Stimulated activated CD4-positive, alpha-beta T cell treated with anti-CD3 and anti-CD28 coated beads, Interleukin-2, amount 100 ng/mL, for 48 hours (primary cell): ENCODE results near the gene ZNF275.
"Not testable (repeated sequence)": the region's sequence is repeated elsewhere in the genome, so short reads cannot be mapped to it uniquely, and the experiment has no call there.

ENCODE experiments used
- DNase-seq, 2 donors: peaks; one replicate each; pipeline ENCODE4 v3.0.0-alpha.2; 2020

ZNF275 gene

DNA sequence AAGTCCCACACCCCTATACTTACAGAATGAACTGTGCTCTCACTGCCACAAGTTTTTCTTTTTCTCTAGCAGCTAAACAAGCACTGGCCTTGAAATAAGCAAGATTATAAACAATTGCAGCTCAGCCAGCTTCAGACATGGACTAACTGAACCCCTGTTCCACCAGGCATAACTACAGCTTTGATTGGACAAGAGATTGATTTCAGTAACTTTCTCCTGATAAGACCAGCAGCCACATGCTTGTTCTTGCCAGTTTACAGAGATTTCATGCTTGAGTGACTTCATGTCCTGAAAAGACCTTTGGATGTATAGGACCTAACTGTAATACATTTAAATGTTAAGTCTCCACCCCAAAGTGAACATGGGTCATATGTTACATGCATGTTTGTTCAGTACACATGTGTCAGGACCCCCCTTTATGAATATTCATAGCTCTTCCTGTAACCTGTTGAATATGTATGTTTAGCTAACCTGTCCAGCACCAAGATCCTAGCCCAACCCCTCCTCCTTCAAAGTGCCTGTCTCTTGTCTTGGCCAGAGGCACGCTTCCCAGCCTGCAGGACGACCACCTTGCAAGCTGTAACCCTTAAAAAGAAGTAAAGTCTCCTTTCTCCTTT, 27.9 kb downstream of the ZNF275 start:
- no peak for DNase-seq

- DNase-seq, result no peak
Observed at GRCh38 chrX:153365670-153366069, 31.7 kb downstream of the ZNF275 start.

DNA sequence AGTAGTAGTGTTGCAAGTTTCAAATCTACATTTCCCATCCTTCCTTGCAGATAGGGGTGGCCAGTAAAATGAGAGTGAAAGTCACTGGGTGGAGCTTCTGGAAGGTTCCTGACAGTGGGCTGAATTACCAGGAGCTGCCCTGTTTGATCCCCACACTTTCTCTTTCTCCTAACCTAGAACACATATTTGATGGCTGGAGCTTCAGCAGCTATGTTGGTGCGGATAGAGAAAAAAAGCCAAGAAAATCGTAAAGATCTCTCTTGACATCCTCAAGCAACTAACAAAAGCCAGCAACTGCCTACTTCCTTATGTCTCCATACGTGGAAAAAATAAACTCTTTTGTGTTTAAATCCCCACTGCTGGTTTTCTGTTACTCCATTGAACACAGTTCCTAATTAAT, 32.2 kb downstream of the ZNF275 start:
- no peak for DNase-seq

- DNase-seq, result no peak
Observed at GRCh38 chrX:153366878-153367538, 33.1 kb downstream of the ZNF275 start.

DNA sequence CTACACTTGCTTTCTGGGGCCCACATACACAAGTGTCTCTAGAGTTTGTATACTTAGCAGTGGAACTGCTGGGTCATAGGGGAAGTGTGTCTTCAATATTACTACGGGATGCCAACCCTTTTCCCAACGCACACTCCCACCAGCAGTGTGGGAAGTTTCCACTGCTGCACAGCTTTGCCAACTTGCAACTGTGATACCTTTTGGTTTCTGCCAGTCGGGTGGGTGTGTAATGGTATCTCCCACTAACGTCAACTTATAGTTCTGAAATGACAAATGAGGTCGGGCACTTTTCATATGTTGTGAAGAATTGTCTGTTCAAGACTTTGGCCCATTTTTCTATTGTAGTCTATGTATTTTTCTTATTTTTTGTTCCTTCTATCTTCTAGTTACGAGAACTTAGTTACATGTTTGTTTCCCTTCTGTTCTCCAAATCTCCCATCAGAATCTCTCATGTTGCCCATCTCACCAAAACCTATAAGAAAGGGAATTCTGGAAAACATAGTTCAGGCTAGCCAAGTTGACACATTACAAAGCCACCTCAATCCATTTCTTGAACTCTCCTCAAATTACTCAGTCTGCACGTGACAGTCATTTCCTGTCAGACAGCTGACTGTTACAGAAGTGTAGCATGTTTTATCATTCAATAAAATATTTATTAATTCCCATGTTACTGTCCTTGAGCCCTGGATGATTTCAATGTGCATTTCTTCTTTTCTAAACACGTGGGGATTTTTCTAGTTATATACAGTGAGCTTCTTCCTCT, 36.5 kb downstream of the ZNF275 start:
- no peak for DNase-seq

GRCh38 chrX:153371256-153371655, 37.3 kb downstream of the ZNF275 start:
- no peak for DNase-seq

DNA sequence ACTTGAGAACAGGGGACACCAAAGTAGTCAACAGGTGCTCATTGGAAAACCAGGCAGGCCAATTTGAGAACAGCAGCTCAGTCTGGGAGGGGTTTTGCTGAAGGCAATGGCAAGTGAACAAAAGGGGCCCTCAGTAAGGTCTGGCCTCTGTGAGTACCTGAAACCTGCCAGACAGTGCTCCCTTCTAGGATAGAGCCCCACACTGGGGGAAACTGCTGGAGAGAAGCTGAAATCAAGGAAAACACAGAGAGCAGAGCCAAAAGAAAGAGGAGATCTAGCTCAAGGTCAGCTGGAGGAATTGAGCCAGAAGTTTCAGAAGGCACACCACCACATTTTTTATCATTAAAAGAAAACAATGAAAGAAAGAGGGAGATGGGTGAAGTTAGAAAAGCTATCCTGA, 39.0 kb downstream of the ZNF275 start:
- no peak for DNase-seq

DNA sequence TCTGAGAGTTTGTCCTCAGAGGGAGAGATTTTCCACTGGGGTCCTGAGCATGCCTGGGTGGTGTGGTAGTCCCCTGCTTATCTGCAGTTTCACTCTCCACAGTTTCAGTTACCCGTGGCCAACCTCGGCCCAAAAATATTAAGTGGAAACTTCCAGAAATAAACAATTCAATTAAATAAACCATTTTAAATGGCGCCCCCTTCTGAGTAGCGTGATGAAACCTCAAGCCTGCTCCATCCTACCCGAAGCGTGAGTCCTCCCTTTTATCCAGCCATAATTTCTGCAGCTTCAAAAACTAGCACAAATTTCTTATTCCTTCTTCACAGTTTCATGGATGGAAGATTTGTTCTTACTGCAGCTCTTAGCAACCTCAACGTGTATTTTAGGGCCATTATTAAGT, 40.5 kb downstream of the ZNF275 start:
- DNase-seq, result no peak

GRCh38 chrX:153375571-153375970, 41.6 kb downstream of the ZNF275 start:
- DNase-seq, result no peak

- no peak for DNase-seq
Observed at GRCh38 chrX:153377727-153378126, 43.8 kb downstream of the ZNF275 start.

DNA sequence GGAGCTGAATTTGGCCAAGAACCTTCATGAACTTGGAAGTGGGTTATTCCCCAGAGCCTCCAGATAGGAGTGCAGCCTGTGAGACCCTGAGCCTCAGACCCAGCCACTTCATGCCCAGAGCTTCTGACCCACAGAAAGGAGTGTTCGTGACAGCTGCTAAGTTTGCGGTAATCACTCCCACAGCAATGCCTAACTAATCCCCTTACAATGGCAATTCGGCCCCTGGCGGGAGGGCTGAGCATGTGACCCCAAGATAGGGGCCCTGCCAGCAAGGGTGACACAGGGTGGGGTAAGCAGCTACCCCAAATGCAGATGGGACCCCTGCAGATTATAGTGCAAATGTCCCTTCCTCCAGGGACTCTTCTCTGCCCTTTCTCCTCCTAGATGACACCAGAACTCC, 44.7 kb downstream of the ZNF275 start:
- DNase-seq, result no peak

- DNase-seq, result no peak
Observed at GRCh38 chrX:153379508-153379907, 45.6 kb downstream of the ZNF275 start.

GRCh38 chrX:153379971-153380581, 46.1 kb downstream of the ZNF275 start:
- no peak for DNase-seq

DNA sequence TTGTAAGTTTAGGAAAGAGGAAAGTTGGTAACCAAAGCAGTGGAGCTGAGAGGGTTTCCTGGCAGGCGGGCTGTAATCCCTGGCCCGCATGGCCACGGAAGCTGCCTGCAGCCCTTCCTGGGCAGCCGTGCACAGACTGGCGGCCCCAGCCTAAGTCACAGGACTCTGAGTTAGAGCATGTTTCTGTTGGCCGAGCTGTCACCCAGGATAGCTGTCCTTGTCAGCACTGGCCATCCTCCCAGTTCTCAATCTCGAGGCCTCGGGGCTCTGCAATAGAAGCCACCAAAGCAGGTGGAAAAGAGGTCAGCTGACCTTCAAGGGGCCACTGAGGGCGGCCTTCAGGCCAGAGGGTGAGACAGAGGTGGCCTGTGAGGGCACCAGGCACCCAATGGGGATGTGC, 46.7 kb downstream of the ZNF275 start:
- DNase-seq, result no peak

GRCh38 chrX:153381684-153382532, 48.0 kb downstream of the ZNF275 start:
- peak in 1 of 2 donors; percentile 0 for DNase-seq

DNA sequence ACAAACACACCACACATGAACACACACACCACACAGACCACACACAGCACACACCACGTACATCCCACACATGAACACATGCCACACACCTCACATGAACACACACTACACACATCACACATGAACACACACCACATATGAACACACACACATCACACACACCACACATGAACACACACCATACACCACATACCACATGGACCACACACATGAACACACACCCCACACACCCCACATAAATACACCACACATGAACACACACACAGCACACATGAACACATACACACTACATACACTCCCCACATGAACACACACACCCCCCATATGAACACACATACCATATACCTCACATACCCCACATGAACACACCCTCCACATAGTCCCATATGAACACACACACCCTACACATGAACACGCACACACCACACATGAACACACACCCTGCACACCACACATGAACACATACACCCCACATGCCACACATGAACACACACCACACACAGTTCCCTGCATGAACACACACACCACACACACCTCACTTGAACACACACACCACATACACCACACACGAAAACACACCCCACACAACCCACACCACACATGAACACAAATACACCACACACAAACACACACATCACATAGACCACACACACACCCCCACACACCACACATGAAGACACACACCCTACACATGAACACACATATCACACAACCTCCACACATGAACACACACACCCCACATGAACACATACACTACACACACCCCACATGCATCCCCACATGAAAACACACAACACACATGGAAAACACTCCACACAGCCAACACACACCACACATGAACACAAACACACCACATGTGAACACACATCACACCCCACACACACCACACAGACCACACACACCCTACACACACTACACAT, 48.9 kb downstream of the ZNF275 start:
- no peak for DNase-seq

DNA sequence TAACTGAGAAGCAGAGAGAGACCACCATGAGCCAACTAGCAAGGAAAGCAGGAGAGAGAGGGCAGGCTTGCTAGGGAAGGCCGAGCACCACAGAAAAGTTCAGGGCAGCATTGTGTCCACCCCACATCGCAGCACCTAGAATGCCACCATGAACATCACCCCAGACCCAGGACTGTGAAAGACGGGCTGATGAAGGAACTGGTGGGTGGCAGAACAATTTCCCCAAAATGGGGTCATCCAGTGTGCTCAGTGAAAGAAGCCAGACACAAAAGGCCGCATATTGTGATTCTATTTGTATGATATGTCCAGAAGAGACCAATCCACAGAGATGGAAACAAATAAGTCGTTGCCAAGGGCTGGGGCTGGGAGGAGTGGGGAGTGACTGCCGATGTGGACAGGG, 50.4 kb downstream of the ZNF275 start:
- DNase-seq, result no peak

DNA sequence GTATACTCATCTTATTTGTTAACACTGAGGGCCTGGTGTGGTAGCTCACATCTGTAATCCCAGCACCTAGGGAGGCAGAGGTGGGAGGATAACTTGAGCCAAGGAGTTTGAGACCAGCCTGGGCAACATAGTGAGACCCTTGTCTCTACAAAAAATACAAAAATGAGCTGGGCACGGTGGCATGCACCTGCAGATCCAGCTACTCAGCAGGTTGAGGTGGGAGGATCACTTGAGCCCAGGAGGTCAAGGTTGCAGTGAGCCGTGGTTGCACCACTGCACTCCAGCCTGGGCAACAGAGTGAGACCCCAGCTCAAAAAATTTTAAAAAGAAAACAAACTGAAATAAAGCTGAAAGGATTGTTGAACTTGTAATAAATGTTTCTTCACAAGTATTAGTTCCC, 51.0 kb downstream of the ZNF275 start:
- not testable (repeated sequence) for DNase-seq

GRCh38 chrX:153386097-153386496, 52.1 kb downstream of the ZNF275 start:
- no peak for DNase-seq

DNA sequence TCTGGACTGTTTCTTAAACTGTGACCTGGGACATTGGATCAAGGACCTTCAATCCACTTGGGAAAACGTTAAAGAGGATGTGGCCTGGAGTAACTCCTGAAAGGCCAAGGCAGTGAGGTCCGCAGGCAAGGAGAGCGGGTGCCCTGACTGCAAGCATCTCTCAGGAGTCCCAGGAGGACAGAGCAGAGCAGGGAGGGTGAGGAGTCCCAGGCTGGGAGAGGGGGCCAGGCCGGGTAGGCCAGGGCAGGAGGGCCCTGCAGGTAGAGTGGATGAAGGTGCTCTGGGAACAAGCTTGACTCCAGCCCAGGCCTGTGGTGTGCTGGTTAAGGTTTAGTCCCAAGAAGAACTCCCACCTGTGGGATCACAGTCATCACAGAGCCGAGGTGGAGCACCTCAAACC, 53.4 kb downstream of the ZNF275 start:
- no peak for DNase-seq

- no peak for DNase-seq
Observed at GRCh38 chrX:153387987-153388721, 54.2 kb downstream of the ZNF275 start.
